GM10266 (cell line): Measurements from ENCODE around the gene CYB5R3.
"Not testable (repeated sequence)": the region's sequence is repeated elsewhere in the genome, so short reads cannot be mapped to it uniquely, and the experiment has no call there.

ENCODE experiments used
- DNase-seq: peaks from one replicate; pipeline ENCODE4 v3.0.0; 2012; ENCODE audit errors: extremely low spot score
- TF ChIP-seq, protein P1 (sequence below): IDR thresholded peaks from 2 replicates; pipeline ENCODE4 v1.5.1; 2012; ENCODE audit warnings: mild to moderate bottlenecking, low read depth; ENCODE audit not compliant: control insufficient read depth, insufficient read depth; ENCODE audit errors: missing control alignments

CYB5R3 gene

DNA sequence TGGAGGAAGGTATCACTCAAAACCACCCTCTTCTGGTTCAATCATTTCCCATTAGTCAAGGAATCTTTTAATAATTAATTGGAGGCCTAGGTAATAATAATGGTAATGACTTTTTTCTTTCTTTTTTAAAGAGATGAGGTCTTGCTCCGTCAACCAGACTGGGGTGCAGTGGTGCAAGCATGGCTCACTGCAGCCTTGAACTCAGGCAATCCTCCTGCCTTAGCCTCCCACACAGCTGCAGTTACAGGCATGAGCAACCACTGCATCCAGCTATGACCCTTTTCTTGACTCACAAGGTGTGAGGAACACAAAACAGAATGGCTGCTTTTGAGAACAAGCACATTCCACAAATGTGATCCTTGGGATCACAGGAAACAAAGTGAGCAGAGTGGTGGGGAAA, 38.1 kb downstream of the CYB5R3 start:
- TF ChIP-seq, protein P1, sequence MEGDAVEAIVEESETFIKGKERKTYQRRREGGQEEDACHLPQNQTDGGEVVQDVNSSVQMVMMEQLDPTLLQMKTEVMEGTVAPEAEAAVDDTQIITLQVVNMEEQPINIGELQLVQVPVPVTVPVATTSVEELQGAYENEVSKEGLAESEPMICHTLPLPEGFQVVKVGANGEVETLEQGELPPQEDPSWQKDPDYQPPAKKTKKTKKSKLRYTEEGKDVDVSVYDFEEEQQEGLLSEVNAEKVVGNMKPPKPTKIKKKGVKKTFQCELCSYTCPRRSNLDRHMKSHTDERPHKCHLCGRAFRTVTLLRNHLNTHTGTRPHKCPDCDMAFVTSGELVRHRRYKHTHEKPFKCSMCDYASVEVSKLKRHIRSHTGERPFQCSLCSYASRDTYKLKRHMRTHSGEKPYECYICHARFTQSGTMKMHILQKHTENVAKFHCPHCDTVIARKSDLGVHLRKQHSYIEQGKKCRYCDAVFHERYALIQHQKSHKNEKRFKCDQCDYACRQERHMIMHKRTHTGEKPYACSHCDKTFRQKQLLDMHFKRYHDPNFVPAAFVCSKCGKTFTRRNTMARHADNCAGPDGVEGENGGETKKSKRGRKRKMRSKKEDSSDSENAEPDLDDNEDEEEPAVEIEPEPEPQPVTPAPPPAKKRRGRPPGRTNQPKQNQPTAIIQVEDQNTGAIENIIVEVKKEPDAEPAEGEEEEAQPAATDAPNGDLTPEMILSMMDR: no peak
- no peak for DNase-seq

DNA sequence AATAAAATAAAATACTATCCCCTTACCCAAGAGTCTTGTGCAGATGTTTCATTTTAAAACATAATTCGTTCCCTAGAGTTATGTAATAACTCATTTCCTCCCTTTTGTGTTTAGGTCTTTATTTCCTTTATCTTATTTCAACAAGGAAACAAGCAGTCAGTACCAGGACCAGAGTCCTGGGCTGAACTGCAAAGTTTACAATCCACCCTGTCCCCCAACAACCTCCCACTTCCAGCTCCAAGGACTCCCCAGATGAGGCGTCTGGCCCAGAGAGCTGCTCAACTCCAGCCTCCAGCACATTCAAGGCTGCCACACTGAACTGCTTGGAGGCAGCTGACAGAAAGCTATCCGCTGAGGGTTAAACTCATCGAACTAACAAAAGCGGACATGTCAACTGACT, 39.0 kb downstream of the CYB5R3 start:
- TF ChIP-seq, protein P1: no peak
- no peak for DNase-seq

DNA sequence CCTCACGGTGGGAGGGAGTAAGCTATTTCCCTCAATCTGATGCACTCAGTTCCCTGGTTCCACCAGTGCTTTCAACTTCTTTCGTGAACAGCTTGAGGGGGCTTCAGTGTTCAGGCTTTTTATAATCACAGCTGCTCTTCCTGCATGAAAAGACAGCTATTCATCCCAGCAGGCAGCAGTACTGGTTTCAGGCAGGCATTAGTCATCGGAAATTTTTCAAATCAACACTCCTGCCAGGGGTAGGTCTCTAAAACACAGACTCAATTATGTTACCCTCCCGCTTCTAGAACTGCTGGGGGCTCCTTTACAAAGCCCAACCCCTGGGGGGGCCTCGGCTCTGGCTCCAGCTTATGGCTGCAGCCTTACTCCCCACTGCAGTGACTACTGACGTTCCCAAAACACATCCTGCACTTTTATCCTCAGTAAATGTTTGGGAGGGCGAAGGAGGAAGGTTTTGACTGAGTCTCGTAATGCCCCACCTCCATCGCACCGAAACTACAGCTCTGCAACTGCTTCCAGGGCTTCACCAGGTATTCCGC, 40.3 kb downstream of the CYB5R3 start:
- DNase-seq: no peak
- TF ChIP-seq, protein P1: no peak

DNA sequence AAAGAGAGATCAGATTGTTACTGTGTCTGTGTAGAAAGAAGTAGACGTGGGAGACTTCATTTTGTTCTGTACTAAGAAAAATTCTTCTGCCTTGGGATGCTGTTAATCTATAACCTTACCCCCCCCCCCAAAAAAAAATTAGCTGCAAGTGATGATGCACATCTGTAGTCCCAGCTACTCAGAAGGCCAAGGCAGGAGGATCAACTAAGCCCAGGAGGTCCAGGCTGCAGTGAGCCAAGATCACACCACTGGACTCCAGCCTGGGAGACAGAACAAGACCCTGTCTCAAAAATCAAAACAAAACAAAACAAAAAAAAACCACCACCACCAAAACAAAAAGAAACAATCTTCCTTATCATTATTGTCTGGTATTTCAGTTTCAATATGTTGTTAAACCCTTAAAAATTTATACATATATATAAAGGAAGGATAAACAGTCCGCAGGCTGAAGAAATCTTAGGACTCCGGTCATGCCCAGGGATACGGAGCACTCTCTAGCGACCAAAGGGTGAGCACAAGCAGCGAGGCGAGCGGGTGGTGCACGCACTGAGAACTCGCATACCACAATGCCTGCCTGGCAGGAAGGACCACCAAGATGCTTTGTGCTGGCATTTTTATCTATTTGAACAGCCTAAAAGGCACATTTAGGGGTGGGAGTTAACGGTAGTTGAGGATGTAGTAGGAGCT, 40.9 kb downstream of the CYB5R3 start:
- TF ChIP-seq, protein P1: no peak
- no peak for DNase-seq

DNA sequence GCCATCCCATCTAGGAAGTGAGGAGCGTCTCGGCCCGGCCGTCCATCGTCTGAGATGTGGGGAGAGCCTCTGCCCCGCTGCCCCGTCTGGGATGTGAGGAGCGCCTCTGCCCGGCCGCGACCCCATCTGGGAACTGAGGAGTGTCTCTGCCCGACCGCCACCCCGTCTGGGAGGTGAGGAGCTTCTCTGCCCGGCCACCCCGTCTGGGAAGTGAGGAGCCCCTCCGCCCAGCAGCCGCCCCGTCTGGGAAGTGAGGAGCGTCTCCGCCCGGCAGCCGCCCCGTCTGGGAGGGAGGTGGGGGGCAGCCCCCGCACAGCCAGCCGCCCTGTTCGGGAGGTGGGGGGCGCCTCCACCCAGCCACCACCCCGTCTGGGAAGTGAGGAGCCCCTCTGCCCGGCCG, 41.6 kb downstream of the CYB5R3 start:
- DNase-seq: not testable (repeated sequence)

GRCh38 chr22:42604403-42604802, 44.8 kb downstream of the CYB5R3 start:
- DNase-seq: no peak

DNA sequence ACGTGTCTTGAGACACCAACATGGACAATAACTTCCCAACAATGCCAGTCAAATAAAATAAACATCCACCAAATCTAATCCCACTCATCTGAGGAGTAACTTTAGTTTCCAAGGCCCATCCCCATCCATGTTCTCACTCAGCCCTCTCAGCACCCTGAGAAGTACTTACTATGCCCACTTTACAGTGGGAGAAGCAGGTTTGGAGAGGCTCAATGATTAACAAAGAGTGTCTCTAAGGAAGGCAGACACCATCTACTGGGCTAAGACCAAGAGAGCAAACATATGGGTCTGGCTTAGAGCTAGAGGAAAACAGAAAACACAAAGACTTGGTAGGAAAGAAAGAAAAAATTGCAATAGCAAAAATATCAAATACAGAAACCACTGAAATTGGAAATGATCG, 45.8 kb downstream of the CYB5R3 start:
- TF ChIP-seq, protein P1: no peak

More at GRCh38 chr22:42604403-42604802, 44.8 kb downstream of the CYB5R3 start:
- TF ChIP-seq, protein P1: no peak

More for the DNA sequence above, 45.8 kb downstream of the CYB5R3 start:
- DNase-seq: no peak
